Calu3 (cell line): Measurements from ENCODE around the gene ARHGEF10L. TPM values are rescaled to one million over a fixed set of nuclear protein-coding genes. Genes with fewer than 3 reads are reported as not detected.

Experiments
- BruUV-seq: library from RNA; stranded (reverse); fragments of 400-500 nt; replicated peaks from 2 replicates; lab custom pipeline; 2021; lab: Mats Ljungman, UMichigan
- CTCF ChIA-PET: fragments of 300-600 bp; sonication (Branson Sonifier 250); formaldehyde crosslinking; loops from one replicate; lab custom pipeline; 2022; ENCODE audit warnings: antibody characterized with exemption; lab: Charles Lee
- DNase-seq: peaks from one replicate; pipeline ENCODE4 v3.0.0; 2022
- H3K27ac Mint-ChIP-seq: one replicate; pipeline ENCODE4 v1.8.0; 2022; ENCODE audit warnings: mixed read lengths; ENCODE audit not compliant: unreplicated experiment
- H3K27me3 Mint-ChIP-seq: one replicate; pipeline ENCODE4 v1.8.0; 2022; ENCODE audit warnings: mixed read lengths; ENCODE audit not compliant: unreplicated experiment
- H3K36me3 Mint-ChIP-seq: one replicate; pipeline ENCODE4 v1.8.0; 2022; ENCODE audit warnings: mild to moderate bottlenecking, moderate library complexity, mixed read lengths; ENCODE audit not compliant: insufficient read depth, unreplicated experiment
- H3K4me1 Mint-ChIP-seq: one replicate; pipeline ENCODE4 v1.8.0; 2022; ENCODE audit warnings: mild to moderate bottlenecking, low read depth, mixed read lengths; ENCODE audit not compliant: unreplicated experiment
- H3K4me3 Mint-ChIP-seq: one replicate; pipeline ENCODE4 v1.8.0; 2022; ENCODE audit warnings: mild to moderate bottlenecking, low read depth, moderate library complexity, mixed read lengths; ENCODE audit not compliant: unreplicated experiment
- H3K9me3 Mint-ChIP-seq: one replicate; pipeline ENCODE4 v1.8.0; 2022; ENCODE audit warnings: low read depth, mixed read lengths; ENCODE audit not compliant: unreplicated experiment
- CTCF ChIP-seq: fragments of 200-600 bp; IDR thresholded peaks from one replicate; pipeline ENCODE4 v1.8.0; 2022; ENCODE audit warnings: antibody characterized with exemption; ENCODE audit not compliant: unreplicated experiment
- intact Hi-C: fragments of 100-400 bp; cut with micrococcal nuclease; formaldehyde crosslinking; loops from one replicate; pipeline ENCODE4 v1.10.0; 2022; ENCODE audit not compliant: unreplicated experiment
- total RNA-seq: library from RNA; stranded (reverse); gene quantifications from 2 replicates; pipeline ENCODE4 v1.2.3, GENCODE V29; 2022

Gene ARHGEF10L
- total RNA-seq, 1 experiment from 2014 or later = 20.1 TPM

- no peaks in the 10 kb centered on the region for H3K9me3 Mint-ChIP-seq
- no peaks in the 10 kb centered on the region for H3K36me3 Mint-ChIP-seq
- intact Hi-C loops = no loop called here
- no TSS peak for BruUV-seq
- H3K27me3 Mint-ChIP-seq = no peaks in the 10 kb centered on the region
- TF ChIP-seq CTCF = no peak
- H3K4me1 Mint-ChIP-seq = peaks cover 17% of the 10 kb centered on the region
- no peak overlapping the region for H3K27ac Mint-ChIP-seq
- CTCF ChIA-PET = no interaction called here
- no peak for DNase-seq
- H3K4me3 Mint-ChIP-seq = no peak overlapping the region
Observed at GRCh38 chr1:17513131-17513530, 26.4 kb upstream of the ARHGEF10L start.

- TF ChIP-seq CTCF = no peak
- BruUV-seq = no TSS peak
- no peaks in the 10 kb centered on the region for H3K9me3 Mint-ChIP-seq
- H3K27me3 Mint-ChIP-seq = no peaks in the 10 kb centered on the region
- no peak overlapping the region for H3K27ac Mint-ChIP-seq
- H3K36me3 Mint-ChIP-seq = peaks cover 1% of the 10 kb centered on the region
- no peak for DNase-seq
- H3K4me1 Mint-ChIP-seq = peaks cover 18% of the 10 kb centered on the region
- CTCF ChIA-PET = interaction anchor here (1.0 kb wide), 1 partner anchor 92 kb away, joined by 5 read pairs; no protein-coding TSS in a partner anchor
- no peak overlapping the region for H3K4me3 Mint-ChIP-seq
- intact Hi-C loops = no loop called here
Observed at GRCh38 chr1:17514776-17515175, 24.7 kb upstream of the ARHGEF10L start.

- H3K27ac Mint-ChIP-seq = no peak overlapping the region
- H3K4me3 Mint-ChIP-seq = no peak overlapping the region
- no peaks in the 10 kb centered on the region for H3K9me3 Mint-ChIP-seq
- H3K36me3 Mint-ChIP-seq = peaks cover 10% of the 10 kb centered on the region
- CTCF ChIA-PET = no interaction called here
- no peaks in the 10 kb centered on the region for H3K27me3 Mint-ChIP-seq
- BruUV-seq = no TSS peak
- no peak for DNase-seq
- TF ChIP-seq CTCF = no peak
- intact Hi-C loops = no loop called here
- peaks cover 29% of the 10 kb centered on the region for H3K4me1 Mint-ChIP-seq
Observed at GRCh38 chr1:17515902-17516301, 23.6 kb upstream of the ARHGEF10L start.

GRCh38 chr1:17516303-17517214 is 22.9 kb upstream of the ARHGEF10L start:
- Mint-ChIP-seq H3K4me1 (peaks cover 30% of the 10 kb centered on the region), H3K27me3 (no peaks in the 10 kb centered on the region), H3K4me3 (no peak overlapping the region), H3K9me3 (no peaks in the 10 kb centered on the region), H3K36me3 (peaks cover 10% of the 10 kb centered on the region), H3K27ac (no peak overlapping the region)
- BruUV-seq = no TSS peak
- CTCF ChIA-PET = no interaction called here
- DNase-seq = no peak
- intact Hi-C loops = no loop called here
- no peak for TF ChIP-seq CTCF
